NCI-H2227 (cell line): ENCODE results near the gene CPED1.
"Not testable (repeated sequence)": the region's sequence is repeated elsewhere in the genome, so short reads cannot be mapped to it uniquely, and the experiment has no call there.

Source experiments
- DNase-seq: peaks from one replicate; lab custom pipeline; 2025; ENCODE audit not compliant: unreplicated experiment; lab: John Stamatoyannopoulos, UW

The CPED1 gene

DNA sequence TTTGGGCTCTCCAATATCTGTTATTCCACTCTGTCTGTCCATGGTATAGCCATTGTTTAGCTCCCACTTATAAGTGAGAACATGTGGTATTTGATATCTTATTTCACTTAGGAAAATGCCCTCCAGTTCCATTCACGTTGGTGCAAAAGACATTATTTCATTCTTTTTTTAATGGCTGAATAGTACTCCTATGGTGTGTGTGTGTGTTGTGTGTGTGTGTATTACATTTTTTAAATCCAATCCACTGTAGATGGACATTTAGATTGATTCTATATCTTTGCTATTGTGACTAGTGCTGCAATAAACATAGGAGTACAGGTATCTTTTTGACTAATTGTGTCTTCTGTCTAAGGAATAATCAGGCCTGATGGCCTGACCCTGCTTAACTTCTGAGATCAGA lies 7.4 kb upstream of the CPED1 start:
- DNase-seq: no peak

DNA sequence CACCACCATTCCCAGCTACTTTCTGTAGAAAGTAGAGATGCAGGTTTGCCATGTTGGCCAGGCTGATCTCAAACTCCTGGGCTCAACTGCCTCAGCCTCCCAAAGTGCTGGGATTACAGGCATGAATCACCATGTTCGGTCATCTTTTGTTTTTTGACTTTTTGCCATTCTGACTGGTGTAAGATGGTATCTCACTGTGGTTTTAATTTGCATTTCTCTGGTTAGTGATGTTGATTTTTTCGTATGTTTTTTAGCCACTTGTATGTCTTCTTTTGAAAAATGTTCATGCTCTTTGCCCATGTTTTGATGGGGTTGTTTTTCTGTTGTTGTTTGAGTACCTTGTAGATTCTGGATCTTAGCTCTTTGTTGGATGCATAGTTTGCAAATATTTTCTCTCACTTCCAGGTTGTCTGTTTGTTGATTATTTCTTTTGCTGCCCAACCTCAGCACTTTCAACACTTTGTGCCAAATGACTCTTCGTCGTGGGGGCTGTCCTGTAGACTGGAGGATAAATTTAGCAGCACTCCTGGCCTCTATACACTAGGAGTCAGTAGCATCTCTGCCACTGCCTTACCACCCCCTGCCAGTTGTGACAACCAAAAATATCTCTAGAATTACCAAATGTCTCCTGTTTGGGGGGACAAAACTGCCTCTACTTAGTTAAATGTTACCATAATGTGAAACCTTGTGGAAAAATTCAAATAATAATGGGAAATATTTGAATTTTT lies 6.5 kb upstream of the CPED1 start:
- DNase-seq: no peak

DNA sequence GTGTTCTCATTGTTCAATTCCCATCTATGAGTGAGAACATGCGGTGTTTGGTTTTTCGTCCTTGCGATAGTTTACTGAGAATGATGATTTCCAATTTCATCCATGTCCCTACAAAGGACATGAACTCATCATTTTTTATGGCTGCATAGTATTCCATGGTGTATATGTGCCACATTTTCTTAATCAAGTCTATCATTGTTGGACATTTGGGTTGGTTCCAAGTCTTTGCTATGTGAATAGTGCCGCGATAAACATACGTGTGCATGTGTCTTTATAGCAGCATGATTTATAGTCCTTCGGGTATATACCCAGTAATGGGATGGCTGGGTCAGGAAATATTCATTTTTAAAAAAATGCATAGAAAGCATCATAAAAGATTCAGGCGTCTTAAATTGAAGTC lies 4.9 kb upstream of the CPED1 start:
- not testable (repeated sequence) for DNase-seq

DNA sequence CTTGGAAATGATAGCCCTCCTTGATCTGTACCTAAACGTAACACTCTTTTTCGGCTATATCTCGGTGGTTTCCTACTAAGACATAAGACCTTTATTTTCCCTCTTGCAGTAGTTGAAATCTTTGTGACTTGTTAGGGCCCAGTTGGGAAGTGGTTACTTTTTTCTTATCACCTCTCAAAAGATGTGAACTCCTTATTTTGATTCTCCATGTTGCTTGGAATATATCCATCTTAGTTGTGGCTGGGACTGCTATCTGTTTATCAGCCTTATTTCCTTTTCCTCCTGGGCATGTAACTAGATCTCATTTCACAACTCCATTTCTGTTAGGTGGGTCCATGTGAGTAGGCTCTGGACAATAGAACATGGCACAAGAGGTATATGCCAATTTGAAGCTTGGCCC lies 4.1 kb upstream of the CPED1 start:
- DNase-seq: no peak

- no peak for DNase-seq
Observed at GRCh38 chr7:120985130-120985758, 3.3 kb upstream of the CPED1 start.

DNA sequence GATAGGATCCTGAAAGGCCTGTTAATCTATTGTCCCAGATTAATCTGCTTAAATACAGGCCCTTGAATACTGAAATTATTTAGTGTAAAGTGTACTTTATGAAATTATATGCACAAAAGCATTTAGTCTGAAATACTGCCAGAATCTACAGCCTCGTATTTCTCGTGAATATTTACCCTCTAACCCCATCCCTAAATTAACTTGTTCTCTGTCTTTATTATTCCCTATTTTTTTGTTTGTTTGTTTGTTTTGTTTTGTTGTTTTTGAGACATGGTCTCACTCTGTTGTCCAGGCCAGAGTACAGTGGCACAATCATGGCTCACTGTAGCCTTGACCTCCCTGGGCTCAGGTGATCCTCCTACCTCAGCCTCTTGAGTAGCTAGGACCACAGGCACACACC lies 2.7 kb upstream of the CPED1 start:
- DNase-seq: no peak

DNA sequence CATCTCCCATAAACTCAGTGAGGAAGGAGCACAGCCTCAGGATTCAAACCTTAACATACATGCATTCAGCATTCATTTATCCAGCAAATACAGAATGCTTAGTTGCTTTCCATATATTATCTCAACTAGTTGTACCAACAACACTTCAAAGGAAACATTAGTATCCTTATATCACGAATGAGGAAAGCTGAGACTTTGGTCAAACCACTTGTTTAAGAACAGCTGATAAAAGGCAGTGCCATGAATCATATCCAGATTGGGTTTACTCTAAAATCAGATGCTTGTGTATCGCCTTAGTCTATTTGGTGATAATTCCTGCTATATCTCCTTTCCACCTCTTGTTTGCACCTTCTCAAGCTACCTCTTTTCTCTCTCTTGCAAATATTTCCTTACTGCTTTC lies 1.9 kb upstream of the CPED1 start:
- DNase-seq: no peak

GRCh38 chr7:120987280-120987679 lies 1.2 kb upstream of the CPED1 start:
- DNase-seq: no peak

DNA sequence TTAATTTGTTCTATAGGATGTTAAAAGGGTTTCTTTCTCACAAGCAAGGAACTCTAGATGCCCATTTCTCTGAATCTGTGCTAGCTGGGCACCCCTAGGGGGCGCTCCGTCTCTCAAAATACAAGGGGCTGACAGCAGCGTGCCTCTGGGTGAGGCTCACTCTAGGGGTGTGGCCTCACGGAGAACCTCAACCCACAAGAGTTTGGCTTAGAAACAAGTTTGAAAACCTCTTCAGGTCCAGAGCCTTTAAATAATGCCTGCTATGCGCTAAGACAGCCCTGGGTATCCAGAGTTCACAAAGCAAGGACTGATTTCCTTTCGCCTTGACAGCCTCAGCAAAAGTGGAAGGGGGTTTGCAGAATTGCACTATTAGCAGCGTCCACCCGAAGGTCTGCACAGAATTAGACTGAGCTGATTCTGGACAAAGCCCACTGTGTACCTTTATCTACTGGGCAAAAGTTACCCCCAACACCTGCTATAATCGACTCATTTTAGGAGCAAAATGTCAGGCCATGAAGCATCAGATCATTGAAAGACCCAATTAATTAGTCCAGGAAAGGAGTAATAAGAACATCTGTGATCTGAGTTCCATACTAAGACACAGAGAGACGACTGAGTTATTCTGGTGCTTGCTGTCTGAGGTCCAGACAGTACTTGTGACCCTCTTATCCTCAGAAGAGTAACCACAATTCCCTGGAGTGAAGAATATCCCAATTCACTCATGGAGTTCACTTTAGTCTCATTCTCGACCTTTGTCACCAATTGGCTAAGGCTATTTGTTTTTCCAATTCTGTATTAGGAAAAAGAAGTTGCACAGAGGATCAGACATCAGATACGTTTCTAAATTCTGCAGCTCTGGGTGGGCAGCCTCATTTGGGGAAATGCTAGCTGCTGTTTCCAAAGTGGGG lies 574 bp upstream of the CPED1 start:
- peak; percentile 89 for DNase-seq

DNA sequence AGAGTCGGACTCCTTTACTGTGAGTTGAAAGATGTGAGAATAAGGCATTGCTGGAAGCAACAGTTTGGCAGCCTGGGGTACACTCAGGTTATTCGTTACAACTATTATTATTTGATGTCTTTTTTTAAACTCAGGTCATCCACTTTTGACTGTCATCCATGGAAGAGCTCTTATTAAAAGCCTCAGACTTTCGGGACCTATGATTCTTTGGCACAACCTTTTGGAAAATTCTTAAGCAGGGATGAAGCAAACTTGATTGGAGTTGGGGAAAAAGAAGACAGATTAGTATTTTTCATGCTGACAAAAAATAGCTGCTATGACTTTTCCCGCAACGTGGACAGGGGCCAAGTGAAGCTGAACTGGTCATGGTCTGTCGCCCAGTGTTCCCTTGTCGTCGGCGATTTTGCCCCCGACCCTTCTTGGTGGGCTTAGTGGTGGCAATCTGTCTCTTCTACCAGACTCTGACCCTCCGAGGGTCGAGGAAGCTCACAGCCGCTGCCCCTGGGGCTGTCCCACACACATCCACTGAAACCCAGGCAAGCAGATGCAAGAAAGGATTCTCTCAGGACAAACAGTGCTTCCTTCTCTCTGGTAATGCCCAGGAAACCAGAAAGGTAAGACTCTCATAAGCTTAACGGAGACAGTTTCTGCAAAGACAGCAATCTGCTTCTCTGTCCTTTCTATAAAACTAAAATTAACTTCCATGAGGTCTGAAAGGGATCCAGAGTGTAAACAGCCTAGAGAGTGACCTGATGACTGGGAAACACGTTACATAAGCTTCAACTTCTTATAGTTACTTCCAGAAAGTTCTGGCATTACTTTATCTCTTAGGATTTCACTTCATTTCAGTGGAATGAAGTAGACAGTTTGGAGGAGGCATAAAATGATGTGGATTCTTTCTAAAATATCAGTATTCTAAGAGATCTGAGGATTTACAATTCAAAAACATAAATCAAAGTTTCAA lies 1.0 kb downstream of the CPED1 start:
- DNase-seq: no peak

DNA sequence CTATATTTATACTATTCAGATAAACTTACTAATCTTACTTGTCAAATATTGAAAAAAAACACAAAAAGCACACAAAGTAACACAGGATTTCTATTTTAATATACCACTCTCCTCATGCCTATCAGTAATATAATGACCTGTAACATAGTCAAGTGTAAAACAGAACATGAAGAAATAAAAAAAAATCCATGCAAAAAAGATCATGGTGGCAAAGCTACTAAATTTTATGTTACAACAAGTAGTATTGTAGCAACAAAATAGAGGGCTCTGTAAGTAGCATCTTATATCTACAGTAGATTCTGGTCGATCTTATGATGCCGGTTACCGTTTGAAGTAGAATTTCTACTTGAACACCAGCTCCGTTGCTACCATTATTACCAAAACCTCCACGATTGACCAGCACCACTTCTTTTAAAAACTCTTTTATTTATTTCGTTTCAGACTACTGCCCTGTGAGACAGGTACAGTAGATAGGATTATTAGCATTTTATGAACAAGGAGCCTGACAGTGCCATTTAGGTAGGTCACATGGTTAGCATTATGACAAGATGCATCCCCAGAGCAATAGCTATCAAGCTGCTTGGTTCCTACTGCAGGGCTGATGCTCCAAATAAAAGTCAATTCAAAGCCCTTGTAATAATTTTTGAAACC lies 2.1 kb downstream of the CPED1 start:
- DNase-seq: no peak

GRCh38 chr7:120991161-120991560 lies 2.6 kb downstream of the CPED1 start:
- DNase-seq: no peak

DNA sequence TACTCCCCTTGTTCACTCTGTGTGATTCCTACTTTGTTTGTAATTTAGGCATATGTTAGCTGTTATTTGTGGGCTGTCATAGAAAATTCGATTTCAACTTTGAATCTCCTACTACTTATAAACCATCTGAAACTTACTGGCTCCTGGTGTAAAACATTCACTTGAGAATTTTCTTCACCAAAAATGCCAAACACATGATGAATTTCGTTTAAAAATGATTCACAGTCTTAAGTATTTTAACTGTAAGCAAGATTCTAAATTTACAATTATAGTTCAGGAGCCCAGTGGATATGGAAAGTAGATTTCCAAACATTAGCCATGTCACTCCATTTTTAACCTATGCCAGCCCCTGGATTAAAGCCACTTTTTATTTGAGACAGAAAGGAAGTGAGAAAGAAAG lies 3.1 kb downstream of the CPED1 start:
- DNase-seq: no peak

- DNase-seq: no peak
Observed at GRCh38 chr7:120992272-120992964, 3.9 kb downstream of the CPED1 start.

GRCh38 chr7:120992965-120993494 lies 4.5 kb downstream of the CPED1 start:
- DNase-seq: no peak

GRCh38 chr7:120993553-120994191 lies 5.2 kb downstream of the CPED1 start:
- no peak for DNase-seq

DNA sequence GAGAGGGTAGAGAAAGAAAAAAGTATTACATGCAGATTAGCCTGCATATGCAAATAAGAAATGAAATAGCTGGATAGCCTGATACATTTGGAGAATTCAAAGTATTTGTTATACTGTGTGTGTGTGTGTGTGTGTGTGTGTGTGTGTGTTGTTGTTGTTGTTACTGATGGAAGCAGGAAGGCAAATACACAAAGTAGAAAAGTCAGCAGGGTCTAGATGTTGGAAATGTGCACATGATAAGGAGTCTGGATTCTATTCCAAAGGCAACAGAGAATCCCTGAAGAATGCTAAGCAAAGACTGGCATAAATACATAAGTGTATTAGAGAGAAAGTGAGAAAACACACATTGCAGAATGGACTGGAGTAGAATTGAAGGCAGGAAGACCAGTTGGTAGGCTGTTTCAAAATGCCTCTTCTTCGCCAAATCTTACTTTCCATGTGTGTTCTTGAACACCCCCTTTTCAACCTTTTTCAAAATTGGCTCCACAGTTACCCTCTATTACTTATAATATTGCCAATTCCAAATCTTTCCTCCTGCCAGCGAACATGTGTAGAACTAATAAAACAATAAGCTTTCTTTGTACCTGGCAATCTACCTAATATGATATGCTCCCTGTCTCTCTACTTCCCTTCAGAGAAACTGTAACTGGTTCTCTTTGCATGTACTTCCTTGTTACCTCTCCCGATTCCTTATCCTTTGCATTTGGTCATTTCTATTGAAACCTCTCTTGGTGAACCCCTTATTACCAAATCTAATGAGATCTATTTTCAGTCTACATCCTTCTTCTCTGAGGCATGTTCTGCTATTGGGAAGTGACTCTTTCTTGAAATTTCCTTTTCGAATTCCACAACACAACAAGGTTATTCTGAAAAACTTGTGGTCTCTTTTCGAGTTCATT lies 6.2 kb downstream of the CPED1 start:
- DNase-seq: no peak

DNA sequence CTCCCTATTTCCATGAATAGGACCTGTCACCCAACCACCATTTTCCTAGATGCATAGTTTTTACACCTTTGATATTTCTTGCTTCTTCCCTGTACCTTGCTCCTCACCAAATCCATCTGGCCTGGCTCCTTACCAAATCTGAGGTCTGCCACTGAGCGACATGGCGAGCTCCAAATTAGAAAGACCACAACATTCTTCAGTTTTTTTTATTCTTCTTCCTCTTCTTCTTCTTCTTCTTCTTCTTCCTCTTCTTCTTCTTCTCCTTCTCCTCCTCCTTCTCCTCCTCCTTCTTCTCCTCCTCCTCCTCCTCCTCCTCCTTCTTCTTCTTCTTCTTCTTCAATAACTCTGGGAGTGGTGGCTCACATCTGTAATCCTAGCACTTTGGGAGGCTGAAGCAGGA lies 7.1 kb downstream of the CPED1 start:
- no peak for DNase-seq
